ENCODE measurements around the gene RALGPS2.

The RALGPS2 gene

GRCh38 chr1:178954937-178955336 is 229.9 kb downstream of the RALGPS2 start:
- TF ChIP-seq CTCF (IDR thresholded peaks at IDR 0.05) = no peak

- TF ChIP-seq CTCF (IDR thresholded peaks at IDR 0.05) = no peak
Observed at GRCh38 chr1:178955391-178955954, 230.4 kb downstream of the RALGPS2 start.

- TF ChIP-seq CTCF (IDR thresholded peaks at IDR 0.05) = no peak
Observed at GRCh38 chr1:178958491-178958890, 233.4 kb downstream of the RALGPS2 start.

GRCh38 chr1:178959543-178960460 is 234.8 kb downstream of the RALGPS2 start:
- no peak for TF ChIP-seq CTCF (IDR thresholded peaks at IDR 0.05)

- TF ChIP-seq CTCF (IDR thresholded peaks at IDR 0.05) = no peak
Observed at GRCh38 chr1:178960482-178961240, 235.6 kb downstream of the RALGPS2 start.

GRCh38 chr1:178961331-178961730 is 236.3 kb downstream of the RALGPS2 start:
- no peak for TF ChIP-seq CTCF (IDR thresholded peaks at IDR 0.05)

GRCh38 chr1:178961868-178962267 is 236.8 kb downstream of the RALGPS2 start:
- TF ChIP-seq CTCF (IDR thresholded peaks at IDR 0.05) = no peak

Data from LNCAP (cell line).